Gastroesophageal sphincter (tissue), 3 donors: ENCODE data around the gene P2RY2.

Experiments used
- CTCF ChIP-seq, 4 experiments: fragments of 200-600 bp in 2 of 4; fragments of 450-650 bp in 2 of 4; sonication (generic) in 1 of 4; IDR thresholded peaks; one replicate each; pipeline ENCODE4 v1.5.1; 2017 to 2019; ENCODE audit warnings: antibody characterized with exemption in 4 of 4, mild to moderate bottlenecking in 2 of 4, moderate library complexity in 2 of 4
- EP300 ChIP-seq: sonication (generic); formaldehyde crosslinking; IDR thresholded peaks from one replicate; pipeline ENCODE4 v1.6.1; 2017; ENCODE audit warnings: antibody characterized with exemption, mild to moderate bottlenecking

GRCh38 chr11:73203790-73204189, 14.3 kb upstream of the P2RY2 start:
- no peak for TF ChIP-seq CTCF (IDR thresholded peaks at IDR 0.05)
- TF ChIP-seq EP300: no peak
